ENCODE data around the gene ARHGDIA.

DNA sequence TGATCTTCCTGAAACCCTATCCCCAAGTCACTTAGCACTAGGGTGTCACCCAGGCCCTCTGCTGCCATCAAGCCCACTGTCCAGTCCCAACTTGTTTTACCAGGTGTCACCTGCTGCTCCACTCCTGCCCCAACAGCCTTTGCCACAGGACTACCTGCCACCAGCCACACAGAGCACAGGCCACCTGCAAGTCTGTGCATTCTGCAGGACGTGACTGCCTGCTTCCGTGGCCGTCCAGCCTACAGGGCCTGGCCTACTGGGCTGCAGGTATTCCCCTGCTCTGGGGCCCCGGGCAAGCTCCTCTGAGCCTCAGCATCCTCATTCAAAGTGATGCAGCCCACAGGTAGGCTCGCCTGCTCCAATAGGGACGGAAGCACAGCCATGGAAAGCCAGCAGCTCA lies 41.3 kb downstream of the ARHGDIA start:
- TF ChIP-seq, protein P1, sequence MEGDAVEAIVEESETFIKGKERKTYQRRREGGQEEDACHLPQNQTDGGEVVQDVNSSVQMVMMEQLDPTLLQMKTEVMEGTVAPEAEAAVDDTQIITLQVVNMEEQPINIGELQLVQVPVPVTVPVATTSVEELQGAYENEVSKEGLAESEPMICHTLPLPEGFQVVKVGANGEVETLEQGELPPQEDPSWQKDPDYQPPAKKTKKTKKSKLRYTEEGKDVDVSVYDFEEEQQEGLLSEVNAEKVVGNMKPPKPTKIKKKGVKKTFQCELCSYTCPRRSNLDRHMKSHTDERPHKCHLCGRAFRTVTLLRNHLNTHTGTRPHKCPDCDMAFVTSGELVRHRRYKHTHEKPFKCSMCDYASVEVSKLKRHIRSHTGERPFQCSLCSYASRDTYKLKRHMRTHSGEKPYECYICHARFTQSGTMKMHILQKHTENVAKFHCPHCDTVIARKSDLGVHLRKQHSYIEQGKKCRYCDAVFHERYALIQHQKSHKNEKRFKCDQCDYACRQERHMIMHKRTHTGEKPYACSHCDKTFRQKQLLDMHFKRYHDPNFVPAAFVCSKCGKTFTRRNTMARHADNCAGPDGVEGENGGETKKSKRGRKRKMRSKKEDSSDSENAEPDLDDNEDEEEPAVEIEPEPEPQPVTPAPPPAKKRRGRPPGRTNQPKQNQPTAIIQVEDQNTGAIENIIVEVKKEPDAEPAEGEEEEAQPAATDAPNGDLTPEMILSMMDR (conservative IDR thresholded peaks at IDR 0.05; ENCODE audit: low read depth, low read length), result no peak
- TF ChIP-seq EZH2 (IDR thresholded peaks at IDR 0.05; ENCODE audit: borderline replicate concordance, low read depth, low read length, poor library complexity, severe bottlenecking), result no peak

All from A673 (cell line).